Colonic mucosa (tissue), 4 donors: Measurements from ENCODE around the gene TTC36. TPM values are rescaled to one million over a fixed set of nuclear protein-coding genes. Genes with fewer than 3 reads are reported as not detected.
"Not testable (repeated sequence)": the region's sequence is repeated elsewhere in the genome, so short reads cannot be mapped to it uniquely, and the experiment has no call there.

Source experiments
- DNase-seq: peaks from one replicate; pipeline ENCODE4 v3.0.0-alpha.2; 2020
- H3K27ac ChIP-seq: fragments of 200-600 bp; one replicate; pipeline ENCODE4 v1.8.0; 2021
- H3K27me3 ChIP-seq: fragments of 200-600 bp; one replicate; pipeline ENCODE4 v1.8.0; 2021
- H3K36me3 ChIP-seq: fragments of 200-600 bp; one replicate; pipeline ENCODE4 v1.8.0; 2021
- H3K4me1 ChIP-seq: fragments of 200-600 bp; one replicate; pipeline ENCODE4 v1.8.0; 2021; ENCODE audit warnings: mild to moderate bottlenecking
- H3K4me3 ChIP-seq: fragments of 200-600 bp; one replicate; pipeline ENCODE4 v1.8.0; 2021
- H3K9ac ChIP-seq, 2 donors: one replicate each; pipeline ENCODE4 v1.7.0; 2013; ENCODE audit warnings: control low read depth in 2 of 2, low read depth in 2 of 2, low read length in 2 of 2
- H3K9me3 ChIP-seq: fragments of 200-600 bp; one replicate; pipeline ENCODE4 v1.8.0; 2021
- intact Hi-C: fragments of 100-400 bp; cut with DNase I; formaldehyde crosslinking; loops from one replicate; pipeline ENCODE4 v1.14.1; 2022
- total RNA-seq, 2 donors: library from RNA; stranded (reverse); fragmentation: NEBNext Ultra II Directional in 1 of 2; extraction: Animal tissue kit (Norgen Biotek cat#: 25700) in 1 of 2; gene quantifications; one replicate each; pipeline ENCODE4 v1.2.1, GENCODE V29; 2021
- TF ChIP-seq, protein P1 (sequence below): fragments of 200-600 bp; IDR thresholded peaks from one replicate; pipeline ENCODE4 v1.8.0; 2022; ENCODE audit warnings: antibody characterized with exemption, mild to moderate bottlenecking
- donor health status: healthy.
- donor health status: DM: no; HTN: no; CAD: no.
- donor health status: DM: no; HTN: no; CAD: no.

The TTC36 gene
- total RNA-seq, 2 donors from 2014 or later, result 0.35 to 0.66 TPM

DNA sequence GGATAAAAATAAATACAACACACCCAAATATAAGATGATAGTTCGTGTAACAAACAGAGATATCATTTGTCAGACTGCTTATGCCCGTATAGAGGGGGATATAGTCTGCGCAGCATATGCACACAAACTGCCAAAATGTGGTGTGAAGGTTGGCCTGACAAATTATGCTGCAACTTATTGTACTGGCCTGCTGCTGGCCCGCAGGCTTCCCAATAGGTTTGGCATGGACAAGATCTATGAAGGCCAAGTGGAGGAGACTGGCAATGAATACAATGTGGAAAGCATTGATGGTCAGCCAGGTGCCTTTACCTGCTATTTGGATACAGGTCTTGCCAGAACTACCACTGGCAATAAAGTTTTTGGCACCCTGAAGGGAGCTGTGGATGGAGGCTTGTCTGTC lies 33.5 kb downstream of the TTC36 start:
- H3K4me1 ChIP-seq, result no peaks in the 10 kb centered on the region
- H3K9ac ChIP-seq, result no peak overlapping the region
- H3K27me3 ChIP-seq, result no peaks in the 10 kb centered on the region
- no peaks in the 10 kb centered on the region for H3K36me3 ChIP-seq
- DNase-seq, result no peak
- H3K4me3 ChIP-seq, result no peak overlapping the region
- no peak overlapping the region for H3K27ac ChIP-seq
- no peaks in the 10 kb centered on the region for H3K9me3 ChIP-seq
- TF ChIP-seq, protein P1, sequence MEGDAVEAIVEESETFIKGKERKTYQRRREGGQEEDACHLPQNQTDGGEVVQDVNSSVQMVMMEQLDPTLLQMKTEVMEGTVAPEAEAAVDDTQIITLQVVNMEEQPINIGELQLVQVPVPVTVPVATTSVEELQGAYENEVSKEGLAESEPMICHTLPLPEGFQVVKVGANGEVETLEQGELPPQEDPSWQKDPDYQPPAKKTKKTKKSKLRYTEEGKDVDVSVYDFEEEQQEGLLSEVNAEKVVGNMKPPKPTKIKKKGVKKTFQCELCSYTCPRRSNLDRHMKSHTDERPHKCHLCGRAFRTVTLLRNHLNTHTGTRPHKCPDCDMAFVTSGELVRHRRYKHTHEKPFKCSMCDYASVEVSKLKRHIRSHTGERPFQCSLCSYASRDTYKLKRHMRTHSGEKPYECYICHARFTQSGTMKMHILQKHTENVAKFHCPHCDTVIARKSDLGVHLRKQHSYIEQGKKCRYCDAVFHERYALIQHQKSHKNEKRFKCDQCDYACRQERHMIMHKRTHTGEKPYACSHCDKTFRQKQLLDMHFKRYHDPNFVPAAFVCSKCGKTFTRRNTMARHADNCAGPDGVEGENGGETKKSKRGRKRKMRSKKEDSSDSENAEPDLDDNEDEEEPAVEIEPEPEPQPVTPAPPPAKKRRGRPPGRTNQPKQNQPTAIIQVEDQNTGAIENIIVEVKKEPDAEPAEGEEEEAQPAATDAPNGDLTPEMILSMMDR, result no peak
- intact Hi-C loops, result no loop called here

DNA sequence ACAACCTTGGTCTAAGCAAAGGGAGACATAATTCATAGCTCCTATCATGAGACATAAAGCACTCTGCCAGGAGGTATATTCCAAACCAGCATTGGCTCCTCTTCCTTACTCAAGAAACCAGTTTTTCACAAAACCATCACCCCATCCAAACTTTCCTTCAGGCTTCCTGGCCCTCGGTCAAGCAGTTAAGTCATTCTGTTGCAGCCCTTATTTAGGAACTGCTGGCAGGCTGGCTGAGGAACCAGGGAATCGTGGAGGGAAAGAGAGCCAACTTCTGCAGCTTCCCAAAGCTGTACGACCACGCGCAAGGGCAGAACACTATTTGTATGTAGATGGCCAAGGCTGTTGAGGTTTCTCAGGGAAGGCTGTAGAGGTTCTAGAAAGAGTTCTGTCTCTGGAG lies 37.8 kb downstream of the TTC36 start:
- intact Hi-C loops, result no loop called here
- H3K27me3 ChIP-seq, result no peaks in the 10 kb centered on the region
- no peak overlapping the region for H3K9ac ChIP-seq
- H3K36me3 ChIP-seq, result no peaks in the 10 kb centered on the region
- DNase-seq, result peak; percentile 22
- H3K4me1 ChIP-seq, result no peaks in the 10 kb centered on the region
- no peak overlapping the region for H3K4me3 ChIP-seq
- TF ChIP-seq, protein P1, result no peak
- H3K27ac ChIP-seq, result no peak overlapping the region
- H3K9me3 ChIP-seq, result no peaks in the 10 kb centered on the region

DNA sequence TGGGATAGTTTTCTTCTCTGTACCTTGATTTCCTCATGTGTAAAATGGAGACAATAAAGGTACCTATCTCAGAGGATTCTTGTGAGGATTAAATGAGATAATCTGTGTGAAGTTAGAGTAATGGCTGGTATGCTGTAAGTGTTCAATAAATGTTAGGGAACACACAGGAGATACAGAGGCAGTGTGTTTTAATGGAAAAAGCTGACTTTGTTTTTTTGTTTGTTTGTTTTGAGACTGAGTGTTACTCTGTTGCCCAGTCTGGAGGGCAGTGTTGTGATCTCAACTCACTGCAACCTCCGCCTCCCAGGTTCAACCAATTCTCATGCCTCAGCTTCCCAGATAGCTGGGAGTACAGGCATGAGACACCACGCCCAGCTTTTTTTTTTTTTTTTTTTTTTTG lies 42.4 kb downstream of the TTC36 start:
- no peak overlapping the region for H3K27ac ChIP-seq
- H3K27me3 ChIP-seq, result no peaks in the 10 kb centered on the region
- no peaks in the 10 kb centered on the region for H3K9me3 ChIP-seq
- H3K4me3 ChIP-seq, result no peak overlapping the region
- no peak for DNase-seq
- no peaks in the 10 kb centered on the region for H3K36me3 ChIP-seq
- intact Hi-C loops, result no loop called here
- H3K9ac ChIP-seq, result no peak overlapping the region
- H3K4me1 ChIP-seq, result peaks cover 10% of the 10 kb centered on the region
- TF ChIP-seq, protein P1, result no peak

DNA sequence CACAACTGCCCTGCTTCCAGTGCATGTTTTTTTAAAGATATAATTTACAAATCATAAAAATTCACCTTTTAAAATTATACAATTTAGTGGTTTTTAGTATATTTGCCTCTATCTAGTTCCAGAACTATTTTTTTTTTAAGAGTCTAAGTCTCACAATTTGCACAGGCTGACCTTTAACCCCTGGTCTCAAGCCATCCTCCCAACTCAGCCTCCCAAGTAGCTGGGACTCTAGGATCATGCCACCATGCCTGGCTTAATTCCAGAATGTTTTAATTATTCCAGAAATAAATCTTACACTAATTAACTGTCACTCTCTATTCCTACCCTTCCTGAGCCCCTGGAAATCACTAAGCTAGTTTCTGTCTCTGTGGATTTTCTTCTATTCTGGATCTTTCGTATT lies 43.5 kb downstream of the TTC36 start:
- intact Hi-C loops, result no loop called here
- no peak overlapping the region for H3K9ac ChIP-seq

DNA sequence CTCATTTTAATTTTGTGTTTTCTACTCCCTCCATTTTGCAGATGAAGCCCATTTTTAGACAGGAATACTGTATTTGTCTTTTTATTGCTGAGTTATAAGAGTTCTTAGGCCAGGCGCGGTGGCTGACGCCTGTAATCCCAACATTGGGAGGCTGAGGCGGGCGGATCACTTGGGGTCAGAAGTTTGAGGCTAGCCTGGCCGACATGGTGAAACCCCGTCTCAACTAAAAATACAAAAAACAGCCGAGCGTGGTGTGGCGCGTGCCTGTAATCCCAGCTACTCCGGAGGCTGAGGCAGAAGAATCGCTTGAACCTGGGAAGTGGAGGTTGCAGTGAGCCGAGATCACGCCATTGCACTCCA lies 44.4 kb downstream of the TTC36 start:
- H3K36me3 ChIP-seq, H3K27me3 ChIP-seq, H3K9me3 ChIP-seq, intact Hi-C loops: not testable (repeated sequence)
- peak; percentile 27 for DNase-seq
- Histone ChIP-seq H3K9ac (peak overlapping the region; percentile 46 to 69), H3K4me3 (peak overlapping the region; percentile 96), H3K27ac (peak overlapping the region; percentile 97), H3K4me1 (peaks cover 13% of the 10 kb centered on the region)

More for the DNA sequence above, 43.5 kb downstream of the TTC36 start:
- H3K27ac ChIP-seq, result no peak overlapping the region
- no peaks in the 10 kb centered on the region for H3K9me3 ChIP-seq
- H3K4me1 ChIP-seq, result peaks cover 13% of the 10 kb centered on the region
- H3K27me3 ChIP-seq, result no peaks in the 10 kb centered on the region
- H3K36me3 ChIP-seq, result no peaks in the 10 kb centered on the region
- no peak overlapping the region for H3K4me3 ChIP-seq
- TF ChIP-seq, protein P1, result no peak
- DNase-seq, result no peak

DNA sequence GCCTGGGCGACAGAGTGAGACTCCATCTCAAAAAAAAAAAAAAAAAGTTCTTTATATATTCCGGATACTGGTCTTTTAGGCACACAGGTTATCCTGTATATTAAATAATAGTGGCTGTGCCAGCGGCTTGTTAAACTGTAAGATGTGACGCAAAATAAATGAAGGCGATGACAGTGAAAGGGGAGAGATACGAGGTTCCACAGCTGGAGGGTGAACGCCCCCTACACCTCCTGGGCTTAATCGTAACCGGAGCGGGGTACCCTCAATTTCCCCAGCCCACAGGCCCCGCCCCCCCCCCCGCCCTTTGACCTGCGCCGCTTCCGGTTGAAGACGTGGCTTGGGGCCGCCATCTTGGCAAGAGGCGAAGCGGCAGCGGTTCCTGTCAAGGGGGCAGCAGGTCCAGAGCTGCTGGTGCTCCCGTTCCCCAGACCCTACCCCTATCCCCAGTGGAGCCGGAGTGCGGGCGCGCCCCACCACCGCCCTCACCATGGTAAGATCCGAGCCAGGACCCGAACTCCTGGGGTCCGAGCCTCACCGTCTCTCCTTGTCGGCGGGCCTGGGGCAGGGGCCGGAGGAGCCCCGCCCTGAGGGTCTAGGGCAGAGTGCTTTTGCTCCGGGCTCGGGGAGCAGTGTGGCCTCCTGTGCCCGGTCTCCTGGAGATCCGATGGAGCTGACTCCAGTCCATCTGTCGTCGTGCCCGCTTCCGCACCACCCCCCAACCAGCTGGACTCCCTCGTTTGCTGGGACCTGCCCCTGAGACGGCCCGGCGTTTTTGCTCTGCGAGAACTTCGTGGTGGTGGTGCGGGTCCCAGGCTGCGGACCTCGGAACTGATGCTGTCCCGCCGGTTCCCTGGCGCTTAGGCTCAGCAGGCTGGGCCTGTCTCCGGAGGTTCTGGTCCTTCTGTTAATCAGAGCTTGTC lies 45.0 kb downstream of the TTC36 start, which contains the start of gene ARCN1:
Gene ARCN1 (plus strand): TSS at position 349 of the 920 bp plus-strand sequence. CDS start 139 bp downstream, at position 488.
- no peaks in the 10 kb centered on the region for H3K27me3 ChIP-seq
- H3K4me3 ChIP-seq, result peak within 1 kb of the TSS; percentile 96
- peak within 1 kb of the TSS; percentile 99 to 100 for H3K9ac ChIP-seq
- peak within 1 kb of the TSS; percentile 97 for H3K27ac ChIP-seq
- no peaks in the 10 kb centered on the region for H3K9me3 ChIP-seq
- H3K36me3 ChIP-seq, result no peaks in the 10 kb centered on the region
- intact Hi-C loops, result no loop called here
- peak; percentile 83 for DNase-seq
- peaks cover 13% of the 10 kb centered on the region for H3K4me1 ChIP-seq
- TF ChIP-seq, protein P1, result no peak
